Kasumi-1 (cell line): ENCODE data around the gene AMPD2.
A peak's percentile ranks its signal among the peaks of the same experiment; 100 is the strongest.

ENCODE experiments used
- DNase-seq, 2 experiments: peaks; one replicate each; lab custom pipeline; 2025; lab: John Stamatoyannopoulos, UW

The AMPD2 gene

GRCh38 chr1:109617291-109617801 lies 2.3 kb upstream of the AMPD2 start:
- DNase-seq: peak; percentile 29 to 40

- DNase-seq: peak in 1 of 2 experiments; percentile 32
Observed at GRCh38 chr1:109618661-109619575, 719 bp upstream of the AMPD2 start.

GRCh38 chr1:109620401-109620791 lies 759 bp downstream of the AMPD2 start:
- DNase-seq: peak; percentile 25 to 26

GRCh38 chr1:109620841-109621286 lies 1.2 kb downstream of the AMPD2 start:
- DNase-seq: peak; percentile 96 to 99

- DNase-seq: no peak
Observed at GRCh38 chr1:109621379-109622136, 1.9 kb downstream of the AMPD2 start.

- DNase-seq: no peak
Observed at GRCh38 chr1:109622137-109622892, 2.7 kb downstream of the AMPD2 start.

- DNase-seq: no peak
Observed at GRCh38 chr1:109622895-109623294, 3.3 kb downstream of the AMPD2 start.

- DNase-seq: no peak
Observed at GRCh38 chr1:109623601-109624161, 4.0 kb downstream of the AMPD2 start.

- peak; percentile 83 to 86 for DNase-seq
Observed at GRCh38 chr1:109624201-109625010, 4.8 kb downstream of the AMPD2 start.

GRCh38 chr1:109625176-109625575 lies 5.5 kb downstream of the AMPD2 start:
- no peak for DNase-seq

- DNase-seq: no peak
Observed at GRCh38 chr1:109625601-109626560, 6.2 kb downstream of the AMPD2 start.

- no peak for DNase-seq
Observed at GRCh38 chr1:109626682-109627408, 7.2 kb downstream of the AMPD2 start.

- no peak for DNase-seq
Observed at GRCh38 chr1:109627692-109628399, 8.2 kb downstream of the AMPD2 start.

GRCh38 chr1:109628540-109629321 lies 9.1 kb downstream of the AMPD2 start:
- no peak for DNase-seq

- no peak for DNase-seq
Observed at GRCh38 chr1:109629372-109630030, 9.9 kb downstream of the AMPD2 start.

GRCh38 chr1:109630081-109630897 lies 10.7 kb downstream of the AMPD2 start:
- DNase-seq: no peak
